RKO (cell line): ENCODE data around the gene TTLL5.

Experiments used
- DNase-seq: peaks from one replicate; pipeline ENCODE4 v3.0.0-alpha.2; 2016; ENCODE audit warnings: low spot score

The TTLL5 gene

GRCh38 chr14:75660630-75661498, at the start of gene TTLL5, which contains the start of gene ERG28:
Gene TTLL5, plus strand, starts transcription at chr14:75661246. Its CDS starts 1,904 bp downstream, at chr14:75663150.
Gene ERG28, minus strand, starts transcription at chr14:75660876. Its CDS starts 3,374 bp downstream, at chr14:75657502.
- peak; percentile 94 for DNase-seq

- DNase-seq, result no peak
These were observed 48.9 kb upstream of the TTLL5 start for GRCh38 chr14:75612157-75612556.

GRCh38 chr14:75614179-75614578, 46.9 kb upstream of the TTLL5 start:
- DNase-seq, result no peak

- no peak for DNase-seq
These were observed 45.8 kb upstream of the TTLL5 start for GRCh38 chr14:75615200-75615599.

- DNase-seq, result no peak
These were observed 41.5 kb upstream of the TTLL5 start for GRCh38 chr14:75619548-75619947.

- no peak for DNase-seq
These were observed 36.0 kb upstream of the TTLL5 start for GRCh38 chr14:75625034-75625433.

- DNase-seq, result no peak
These were observed 34.6 kb upstream of the TTLL5 start for GRCh38 chr14:75626396-75626795.

- no peak for DNase-seq
These were observed 34.2 kb upstream of the TTLL5 start for GRCh38 chr14:75626863-75627262.

GRCh38 chr14:75627406-75627805, 33.6 kb upstream of the TTLL5 start:
- DNase-seq, result no peak

- no peak for DNase-seq
These were observed 32.2 kb upstream of the TTLL5 start for GRCh38 chr14:75628816-75629215.

GRCh38 chr14:75630695-75631452, 30.2 kb upstream of the TTLL5 start:
- DNase-seq, result no peak

GRCh38 chr14:75631453-75631831, 29.6 kb upstream of the TTLL5 start:
- no peak for DNase-seq

- DNase-seq, result no peak
These were observed 26.2 kb upstream of the TTLL5 start for GRCh38 chr14:75634848-75635247.

GRCh38 chr14:75636100-75636692, 24.9 kb upstream of the TTLL5 start:
- DNase-seq, result no peak

- no peak for DNase-seq
These were observed 20.2 kb upstream of the TTLL5 start for GRCh38 chr14:75640876-75641275.

- no peak for DNase-seq
These were observed 17.1 kb upstream of the TTLL5 start for GRCh38 chr14:75643985-75644384.

- DNase-seq, result no peak
These were observed 16.0 kb upstream of the TTLL5 start for GRCh38 chr14:75645056-75645455.

- no peak for DNase-seq
These were observed 14.3 kb upstream of the TTLL5 start for GRCh38 chr14:75646762-75647161.

- no peak for DNase-seq
These were observed 13.4 kb upstream of the TTLL5 start for GRCh38 chr14:75647640-75648039.

- DNase-seq, result peak; percentile 26
These were observed 12.8 kb upstream of the TTLL5 start for GRCh38 chr14:75648066-75648838.

- DNase-seq, result no peak
These were observed 11.7 kb upstream of the TTLL5 start for GRCh38 chr14:75649337-75649736.

GRCh38 chr14:75649773-75650172, 11.3 kb upstream of the TTLL5 start:
- DNase-seq, result no peak
